Body of pancreas (tissue), 4 donors: Measurements from ENCODE around the gene PLCXD1.

Experiments used
- CTCF ChIP-seq, 7 experiments: fragments of 450-650 bp in 4 of 7; fragments of 200-600 bp in 3 of 7; sonication (generic) in 3 of 7; IDR thresholded peaks; one replicate each; pipeline ENCODE4 v1.5.1; 2016 to 2019; ENCODE audit warnings: antibody characterized with exemption in 7 of 7
- POLR2A ChIP-seq, 3 donors: fragments of 450-650 bp; IDR thresholded peaks; one replicate each; pipeline ENCODE4 v1.6.1; 2016; ENCODE audit warnings: antibody characterized with exemption in 3 of 3, mild to moderate bottlenecking in 2 of 3

- TF ChIP-seq CTCF (IDR thresholded peaks at IDR 0.05) (no peak), POLR2A (IDR thresholded peaks at IDR 0.05) (no peak)
These were observed 46.5 kb downstream of the PLCXD1 start for GRCh38 chrX:327660-328126.
